ENCODE results near the gene MEI1. TPM values are rescaled to one million over a fixed set of nuclear protein-coding genes. Genes with fewer than 3 reads are reported as not detected.

Gene MEI1
- total RNA-seq, 1 donor = 0.36 TPM

- Histone ChIP-seq H4K20me1 (ENCODE audit: insufficient read depth, low read length) (no peaks in the 10 kb centered on the region), H2AFZ (ENCODE audit: low read length) (no peak overlapping the region), H3K4me1 (ENCODE audit: insufficient read depth, low read length) (no peaks in the 10 kb centered on the region), H3K4me2 (ENCODE audit: insufficient read depth, low read length) (no peak overlapping the region), H3K9me3 (ENCODE audit: low read depth, low read length) (no peaks in the 10 kb centered on the region), H3K36me3 (ENCODE audit: insufficient read depth, low read length) (no peaks in the 10 kb centered on the region), H3K79me2 (ENCODE audit: insufficient read depth, low read length) (no peaks in the 10 kb centered on the region), H3K4me3 (ENCODE audit: insufficient read depth, low read length) (no peak overlapping the region), H3K27ac (ENCODE audit: low read depth, low read length) (no peak overlapping the region), H3K27me3 (ENCODE audit: insufficient read depth, low read length) (peaks cover 3% of the 10 kb centered on the region)
- TF ChIP-seq, protein P1, sequence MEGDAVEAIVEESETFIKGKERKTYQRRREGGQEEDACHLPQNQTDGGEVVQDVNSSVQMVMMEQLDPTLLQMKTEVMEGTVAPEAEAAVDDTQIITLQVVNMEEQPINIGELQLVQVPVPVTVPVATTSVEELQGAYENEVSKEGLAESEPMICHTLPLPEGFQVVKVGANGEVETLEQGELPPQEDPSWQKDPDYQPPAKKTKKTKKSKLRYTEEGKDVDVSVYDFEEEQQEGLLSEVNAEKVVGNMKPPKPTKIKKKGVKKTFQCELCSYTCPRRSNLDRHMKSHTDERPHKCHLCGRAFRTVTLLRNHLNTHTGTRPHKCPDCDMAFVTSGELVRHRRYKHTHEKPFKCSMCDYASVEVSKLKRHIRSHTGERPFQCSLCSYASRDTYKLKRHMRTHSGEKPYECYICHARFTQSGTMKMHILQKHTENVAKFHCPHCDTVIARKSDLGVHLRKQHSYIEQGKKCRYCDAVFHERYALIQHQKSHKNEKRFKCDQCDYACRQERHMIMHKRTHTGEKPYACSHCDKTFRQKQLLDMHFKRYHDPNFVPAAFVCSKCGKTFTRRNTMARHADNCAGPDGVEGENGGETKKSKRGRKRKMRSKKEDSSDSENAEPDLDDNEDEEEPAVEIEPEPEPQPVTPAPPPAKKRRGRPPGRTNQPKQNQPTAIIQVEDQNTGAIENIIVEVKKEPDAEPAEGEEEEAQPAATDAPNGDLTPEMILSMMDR (IDR thresholded peaks at IDR 0.05; ENCODE audit: extremely low read depth, low read depth, low read length) = no peak
- no peak for DNase-seq (ENCODE audit: insufficient read length, low spot score, missing footprints)
These were observed 94.6 kb downstream of the MEI1 start for GRCh38 chr22:41793871-41794270.

GRCh38 chr22:41798736-41799135, 99.4 kb downstream of the MEI1 start:
- no peak overlapping the region for H3K4me2 ChIP-seq (ENCODE audit: insufficient read depth, low read length)
- H2AFZ ChIP-seq (ENCODE audit: low read length) = no peak overlapping the region
- H3K9me3 ChIP-seq (ENCODE audit: low read depth, low read length) = no peaks in the 10 kb centered on the region
- H3K36me3 ChIP-seq (ENCODE audit: insufficient read depth, low read length) = no peaks in the 10 kb centered on the region
- TF ChIP-seq, protein P1 (IDR thresholded peaks at IDR 0.05; ENCODE audit: extremely low read depth, low read depth, low read length) = no peak
- no peak overlapping the region for H3K27ac ChIP-seq (ENCODE audit: low read depth, low read length)
- DNase-seq (ENCODE audit: insufficient read length, low spot score, missing footprints) = no peak
- peaks cover 16% of the 10 kb centered on the region for H3K79me2 ChIP-seq (ENCODE audit: insufficient read depth, low read length)
- peaks cover 12% of the 10 kb centered on the region for H3K4me1 ChIP-seq (ENCODE audit: insufficient read depth, low read length)
- no peaks in the 10 kb centered on the region for H4K20me1 ChIP-seq (ENCODE audit: insufficient read depth, low read length)
- no peak overlapping the region for H3K4me3 ChIP-seq (ENCODE audit: insufficient read depth, low read length)
- no peaks in the 10 kb centered on the region for H3K27me3 ChIP-seq (ENCODE audit: insufficient read depth, low read length)

DNA sequence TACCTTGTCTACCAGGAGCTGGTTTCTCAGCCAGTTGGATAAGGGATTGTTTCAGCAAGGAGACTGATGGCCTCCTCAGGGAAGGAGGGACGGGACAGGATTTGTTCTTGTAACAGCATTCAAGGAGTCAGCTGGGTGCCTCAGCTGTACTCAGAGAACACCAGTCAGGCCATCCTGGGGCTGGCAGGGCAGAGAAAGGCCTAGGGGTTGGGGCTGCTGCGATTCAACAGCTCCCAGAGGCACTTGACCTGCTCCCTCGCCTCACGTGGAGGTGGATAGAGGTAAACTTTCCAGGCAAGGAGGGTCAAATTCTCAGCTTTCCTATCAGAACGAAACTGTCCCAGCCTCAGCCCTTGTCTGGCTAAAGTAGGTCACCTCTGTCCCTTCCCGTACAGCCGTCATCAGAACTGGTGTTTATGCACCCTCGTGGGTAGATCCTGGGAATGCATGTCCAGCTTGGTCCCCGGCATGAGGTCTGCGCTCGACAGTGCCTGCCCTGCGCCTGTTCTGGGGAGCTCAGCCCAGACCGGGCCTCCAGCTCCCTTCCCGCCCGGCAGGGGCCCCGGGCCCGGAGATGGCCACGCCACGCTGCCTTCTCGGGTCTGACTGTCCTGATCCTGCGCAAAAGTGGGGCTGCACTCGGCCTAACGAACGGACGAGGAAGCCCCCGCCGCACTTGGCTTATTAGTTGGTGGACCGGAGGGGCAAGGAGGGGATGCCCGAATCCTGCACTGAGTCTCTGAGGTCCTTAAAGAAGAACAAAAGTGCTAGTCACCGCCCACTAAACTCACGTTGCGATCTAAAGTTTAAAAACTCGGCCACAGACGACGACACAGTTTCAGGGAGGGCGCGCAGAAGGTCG, 100.4 kb downstream of the MEI1 start:
- Histone ChIP-seq H3K4me1 (ENCODE audit: insufficient read depth, low read length) (peaks cover 12% of the 10 kb centered on the region), H3K4me3 (ENCODE audit: insufficient read depth, low read length) (peak overlapping the region; percentile 99)
- DNase-seq (ENCODE audit: insufficient read length, low spot score, missing footprints) = peak; percentile 90

More for the DNA sequence above, 100.4 kb downstream of the MEI1 start:
- Histone ChIP-seq H3K4me2 (ENCODE audit: insufficient read depth, low read length) (peak overlapping the region; percentile 92), H3K27me3 (ENCODE audit: insufficient read depth, low read length) (no peaks in the 10 kb centered on the region), H3K79me2 (ENCODE audit: insufficient read depth, low read length) (peaks cover 16% of the 10 kb centered on the region), H2AFZ (ENCODE audit: low read length) (peak overlapping the region; percentile 90), H4K20me1 (ENCODE audit: insufficient read depth, low read length) (no peaks in the 10 kb centered on the region), H3K36me3 (ENCODE audit: insufficient read depth, low read length) (no peaks in the 10 kb centered on the region), H3K9me3 (ENCODE audit: low read depth, low read length) (no peaks in the 10 kb centered on the region), H3K27ac (ENCODE audit: low read depth, low read length) (peak overlapping the region; percentile 37)
- TF ChIP-seq, protein P1 (IDR thresholded peaks at IDR 0.05; ENCODE audit: extremely low read depth, low read depth, low read length) = no peak

All from osteoblast (primary cell).